Ishikawa (cell line): ENCODE data around the gene MLNR.

Source experiments
- EP300 ChIP-seq: IDR thresholded peaks from 2 replicates; pipeline ENCODE4 v1.6.1; 2012; ENCODE audit warnings: borderline replicate concordance
- TCF12 ChIP-seq: IDR thresholded peaks from 2 replicates; pipeline ENCODE4 v1.6.1; 2012; ENCODE audit warnings: low read depth
- YY1 ChIP-seq: IDR thresholded peaks from 2 replicates; pipeline ENCODE4 v1.6.1; 2012; ENCODE audit warnings: low read depth
- TF ChIP-seq, protein P1 (sequence below): IDR thresholded peaks from 2 replicates; pipeline ENCODE4 v1.6.1; 2012; ENCODE audit warnings: low read depth, mild to moderate bottlenecking

DNA sequence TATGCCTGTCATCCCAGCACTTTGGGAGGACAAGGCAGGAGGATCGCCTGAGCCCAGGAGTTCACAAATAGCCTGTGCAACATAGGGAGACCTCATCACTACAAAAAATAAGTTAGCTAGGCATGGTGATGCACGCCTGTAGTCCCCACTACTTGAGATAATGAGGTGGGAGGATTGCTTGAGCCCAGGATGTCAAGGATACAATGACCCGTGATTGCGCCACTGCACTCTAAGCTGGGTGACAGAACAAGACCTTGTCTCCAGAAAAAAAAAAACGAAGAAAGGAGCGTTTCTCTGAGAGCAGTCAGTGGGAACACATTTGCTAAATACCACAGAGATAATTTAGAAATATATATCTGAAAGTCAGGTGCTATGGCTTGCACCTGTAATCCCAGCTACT, 39.4 kb downstream of the MLNR start:
- TF ChIP-seq, protein P1, sequence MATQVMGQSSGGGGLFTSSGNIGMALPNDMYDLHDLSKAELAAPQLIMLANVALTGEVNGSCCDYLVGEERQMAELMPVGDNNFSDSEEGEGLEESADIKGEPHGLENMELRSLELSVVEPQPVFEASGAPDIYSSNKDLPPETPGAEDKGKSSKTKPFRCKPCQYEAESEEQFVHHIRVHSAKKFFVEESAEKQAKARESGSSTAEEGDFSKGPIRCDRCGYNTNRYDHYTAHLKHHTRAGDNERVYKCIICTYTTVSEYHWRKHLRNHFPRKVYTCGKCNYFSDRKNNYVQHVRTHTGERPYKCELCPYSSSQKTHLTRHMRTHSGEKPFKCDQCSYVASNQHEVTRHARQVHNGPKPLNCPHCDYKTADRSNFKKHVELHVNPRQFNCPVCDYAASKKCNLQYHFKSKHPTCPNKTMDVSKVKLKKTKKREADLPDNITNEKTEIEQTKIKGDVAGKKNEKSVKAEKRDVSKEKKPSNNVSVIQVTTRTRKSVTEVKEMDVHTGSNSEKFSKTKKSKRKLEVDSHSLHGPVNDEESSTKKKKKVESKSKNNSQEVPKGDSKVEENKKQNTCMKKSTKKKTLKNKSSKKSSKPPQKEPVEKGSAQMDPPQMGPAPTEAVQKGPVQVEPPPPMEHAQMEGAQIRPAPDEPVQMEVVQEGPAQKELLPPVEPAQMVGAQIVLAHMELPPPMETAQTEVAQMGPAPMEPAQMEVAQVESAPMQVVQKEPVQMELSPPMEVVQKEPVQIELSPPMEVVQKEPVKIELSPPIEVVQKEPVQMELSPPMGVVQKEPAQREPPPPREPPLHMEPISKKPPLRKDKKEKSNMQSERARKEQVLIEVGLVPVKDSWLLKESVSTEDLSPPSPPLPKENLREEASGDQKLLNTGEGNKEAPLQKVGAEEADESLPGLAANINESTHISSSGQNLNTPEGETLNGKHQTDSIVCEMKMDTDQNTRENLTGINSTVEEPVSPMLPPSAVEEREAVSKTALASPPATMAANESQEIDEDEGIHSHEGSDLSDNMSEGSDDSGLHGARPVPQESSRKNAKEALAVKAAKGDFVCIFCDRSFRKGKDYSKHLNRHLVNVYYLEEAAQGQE, result no peak
- no peak for TF ChIP-seq YY1
- TF ChIP-seq EP300, result no peak
- no peak for TF ChIP-seq TCF12
